HG03342 (cell line): ENCODE measurements around the gene LMCD1.

Experiments used
- ATAC-seq: cut with Tn5 transposase; IDR thresholded peaks from one replicate; pipeline ENCODE4 v1.9.1; 2021; ENCODE audit warnings: mild to moderate bottlenecking, moderate library complexity; ENCODE audit not compliant: unreplicated experiment

Gene LMCD1

DNA sequence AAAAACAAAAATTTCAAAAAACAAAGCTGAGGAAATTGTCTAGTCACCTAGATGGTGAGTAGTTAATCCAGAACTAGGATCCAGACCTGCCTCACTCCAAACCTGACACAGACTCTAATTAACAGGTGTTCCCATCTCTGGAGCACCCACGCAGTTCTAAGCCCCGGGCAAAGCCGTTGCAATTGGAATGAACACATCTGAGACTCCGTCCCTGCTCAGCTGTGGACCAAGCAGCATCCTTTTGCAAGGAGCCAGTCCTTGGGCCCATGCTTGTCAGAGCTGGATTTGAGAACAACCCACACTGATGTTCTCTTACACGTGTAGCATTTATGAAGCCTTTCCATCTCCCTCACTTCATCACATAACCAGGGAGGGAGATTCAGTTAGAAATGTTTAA, 54.8 kb downstream of the LMCD1 start:
- ATAC-seq, result no peak

DNA sequence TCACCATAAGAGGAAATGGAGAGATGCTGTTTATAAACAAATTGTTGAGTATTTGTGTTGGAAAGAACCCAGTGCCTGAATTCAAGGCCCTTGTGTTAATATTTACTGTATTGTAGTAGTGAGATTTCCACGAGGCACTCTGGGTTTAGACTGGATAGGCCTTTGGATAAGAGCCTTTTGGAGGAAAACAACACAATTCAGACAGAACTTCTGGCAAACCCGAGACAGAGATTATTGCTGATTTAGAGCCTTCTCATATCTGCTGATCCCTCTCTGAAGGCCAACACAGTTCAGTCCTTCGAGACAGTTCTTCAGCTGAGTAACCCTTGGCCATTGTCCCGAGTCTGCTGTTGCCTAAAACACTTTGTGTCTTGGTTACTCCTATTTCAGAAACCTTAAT, 55.7 kb downstream of the LMCD1 start:
- ATAC-seq, result no peak

DNA sequence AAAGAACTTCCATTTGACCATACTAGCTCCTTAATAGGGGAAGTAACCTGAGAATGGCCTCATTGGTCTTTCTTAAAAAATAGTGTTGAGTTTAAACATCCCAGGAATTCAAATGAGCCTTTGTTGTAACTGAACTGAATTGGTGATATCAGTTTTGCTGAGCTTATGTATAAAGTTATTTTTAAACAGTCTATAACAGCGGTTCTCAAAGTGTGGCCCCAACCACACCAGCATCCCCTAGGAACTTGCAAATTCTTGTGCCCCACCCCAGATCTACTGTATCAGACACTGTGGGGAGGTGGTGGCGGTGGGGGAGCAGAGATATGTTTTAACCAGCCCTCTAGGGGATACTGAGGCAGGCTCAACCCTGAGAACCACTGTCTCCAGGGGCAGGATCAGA, 57.0 kb downstream of the LMCD1 start:
- ATAC-seq, result no peak

DNA sequence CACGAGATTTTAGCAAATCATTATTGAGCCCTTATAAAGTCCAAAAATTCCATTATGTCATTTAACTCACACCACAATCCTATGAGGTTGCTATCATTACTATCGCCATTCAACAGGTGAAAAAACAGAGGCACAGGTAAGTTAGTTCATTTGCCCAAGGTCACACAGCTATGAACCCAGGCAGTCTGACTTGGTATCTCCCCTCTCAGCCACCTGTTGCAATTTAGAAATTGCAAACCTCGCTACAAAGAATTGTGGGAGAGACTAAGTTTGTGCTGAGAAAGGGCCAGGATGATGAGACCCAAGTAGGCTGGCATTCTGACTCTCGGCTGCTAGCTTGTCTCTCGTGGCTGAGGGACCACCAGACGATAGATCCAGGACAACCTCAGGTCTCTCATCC, 57.7 kb downstream of the LMCD1 start:
- ATAC-seq, result no peak

DNA sequence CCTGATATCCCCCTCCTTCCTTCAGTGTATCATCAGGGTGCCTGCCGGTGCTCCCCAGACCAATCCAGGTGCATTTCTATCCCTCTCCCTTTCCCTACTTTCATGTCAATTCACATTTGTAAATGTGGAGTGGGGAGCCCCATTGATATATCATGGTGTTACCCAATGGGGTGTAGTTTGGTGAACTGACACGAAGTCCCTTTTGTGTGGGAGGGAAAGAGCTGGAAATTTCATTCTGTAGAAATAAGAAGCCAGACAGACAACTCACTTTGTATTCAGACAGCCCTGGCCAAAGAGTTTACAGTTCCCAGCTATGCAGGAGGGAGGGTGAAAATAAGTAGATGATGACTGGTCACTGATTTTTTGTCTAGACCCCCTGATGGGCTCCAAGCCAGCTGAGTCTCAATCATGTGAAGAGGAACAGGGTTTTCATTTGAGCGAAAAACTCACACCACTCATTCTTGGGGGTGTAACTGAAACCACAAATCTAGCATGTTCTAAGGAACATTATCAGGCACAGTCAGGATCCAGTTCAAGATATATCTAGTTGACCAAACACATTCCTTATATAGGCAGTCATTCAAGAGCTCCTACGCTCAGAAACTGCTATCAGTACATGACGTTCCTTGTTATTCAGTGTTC, 58.9 kb downstream of the LMCD1 start:
- no peak for ATAC-seq

DNA sequence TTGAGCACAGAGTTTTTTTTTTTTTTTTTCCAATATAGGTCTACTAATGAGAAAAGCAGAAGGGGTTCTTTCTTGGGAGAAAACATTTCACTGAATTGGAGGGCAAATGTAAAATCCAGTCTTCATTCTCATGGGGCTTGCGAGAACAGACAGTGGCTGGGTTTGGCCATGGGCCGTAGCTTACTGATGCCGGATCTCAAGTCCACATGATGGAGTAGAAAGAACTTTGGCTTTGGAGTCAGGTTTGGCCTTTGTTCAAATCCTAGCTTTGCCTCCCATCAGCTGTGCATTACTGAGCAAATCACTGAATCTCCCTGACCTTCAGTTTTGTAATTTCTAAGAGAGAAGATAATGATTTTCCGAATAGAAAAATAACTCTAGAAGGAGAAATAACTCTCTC, 59.7 kb downstream of the LMCD1 start:
- ATAC-seq, result no peak

DNA sequence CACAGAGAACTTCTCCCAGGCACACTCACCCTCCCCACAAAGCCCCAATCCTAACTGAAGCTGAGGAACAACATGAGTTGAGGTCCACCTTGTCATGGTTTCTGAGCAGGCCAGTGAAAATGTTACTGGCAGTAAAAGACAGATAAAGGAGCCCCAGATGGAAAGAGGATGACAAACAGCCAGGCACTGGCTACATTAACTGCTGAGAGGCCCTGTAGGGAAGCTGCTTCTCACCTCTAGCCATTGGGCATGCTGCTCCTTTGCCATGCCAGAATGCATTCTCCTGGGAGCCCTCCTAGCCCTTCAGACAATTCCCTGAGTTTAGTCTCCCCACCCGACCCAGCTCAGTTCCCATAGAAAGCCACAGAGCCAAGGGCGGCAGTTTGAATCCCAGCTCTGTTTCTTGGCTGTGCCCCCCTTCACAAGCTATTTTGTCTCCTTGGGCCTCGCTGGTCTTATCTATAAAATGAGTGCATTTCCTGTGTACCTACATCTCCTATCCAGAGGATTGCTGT, 60.5 kb downstream of the LMCD1 start:
- ATAC-seq, result no peak

DNA sequence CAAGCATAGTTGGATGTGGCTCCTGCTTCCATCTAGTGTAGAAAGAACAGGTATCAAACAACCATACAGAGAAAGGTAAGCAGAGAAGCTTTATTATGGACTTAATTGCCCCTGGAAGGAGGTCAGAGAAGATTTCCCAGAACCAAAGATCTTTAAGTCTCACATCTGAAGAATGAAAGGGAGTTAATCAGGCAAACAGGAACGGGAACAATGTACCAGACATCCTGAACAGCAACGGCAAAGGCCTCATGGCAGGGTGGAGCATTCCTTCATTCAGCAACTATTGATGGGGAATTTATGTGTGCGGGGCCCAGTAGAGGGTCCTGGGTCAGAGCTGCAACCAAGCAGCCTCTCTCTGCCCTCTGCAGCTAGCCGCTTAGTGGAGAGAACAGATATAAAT, 61.5 kb downstream of the LMCD1 start:
- ATAC-seq, result no peak

DNA sequence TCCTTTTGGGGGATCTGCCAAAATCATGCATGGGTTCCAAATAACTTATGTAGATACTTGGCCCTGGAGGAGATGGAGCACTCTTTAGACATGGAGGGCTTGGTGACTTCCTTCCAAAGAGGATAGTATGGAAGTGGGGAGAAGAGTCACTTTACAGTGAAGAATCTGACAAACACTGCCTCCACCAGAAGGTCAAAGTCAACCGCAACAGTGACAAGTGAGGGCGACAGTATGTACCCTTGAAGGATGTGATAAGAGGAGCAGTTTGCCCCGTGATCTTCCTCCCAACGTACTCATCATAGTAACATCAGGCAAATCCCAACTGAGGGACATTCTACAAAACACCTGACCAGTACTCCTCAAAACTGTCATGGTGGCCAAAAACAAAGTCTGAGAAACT, 62.0 kb downstream of the LMCD1 start:
- ATAC-seq, result no peak

DNA sequence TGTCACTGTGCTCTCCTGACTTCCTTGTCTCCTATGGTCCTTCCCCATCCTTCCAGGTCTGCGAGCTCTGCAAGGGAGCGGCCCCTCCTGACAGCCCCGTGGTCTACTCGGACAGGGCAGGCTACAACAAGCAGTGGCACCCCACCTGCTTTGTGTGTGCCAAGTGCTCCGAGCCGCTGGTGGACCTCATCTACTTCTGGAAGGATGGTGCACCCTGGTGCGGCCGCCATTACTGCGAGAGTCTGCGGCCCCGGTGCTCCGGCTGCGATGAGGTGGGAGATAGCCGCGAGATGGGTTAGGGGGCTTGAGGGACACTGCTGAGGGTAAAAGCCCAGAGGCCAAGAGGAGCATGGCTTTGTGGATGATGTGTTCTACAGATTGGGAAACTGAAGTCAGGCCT, 63.8 kb downstream of the LMCD1 start:
- no peak for ATAC-seq

DNA sequence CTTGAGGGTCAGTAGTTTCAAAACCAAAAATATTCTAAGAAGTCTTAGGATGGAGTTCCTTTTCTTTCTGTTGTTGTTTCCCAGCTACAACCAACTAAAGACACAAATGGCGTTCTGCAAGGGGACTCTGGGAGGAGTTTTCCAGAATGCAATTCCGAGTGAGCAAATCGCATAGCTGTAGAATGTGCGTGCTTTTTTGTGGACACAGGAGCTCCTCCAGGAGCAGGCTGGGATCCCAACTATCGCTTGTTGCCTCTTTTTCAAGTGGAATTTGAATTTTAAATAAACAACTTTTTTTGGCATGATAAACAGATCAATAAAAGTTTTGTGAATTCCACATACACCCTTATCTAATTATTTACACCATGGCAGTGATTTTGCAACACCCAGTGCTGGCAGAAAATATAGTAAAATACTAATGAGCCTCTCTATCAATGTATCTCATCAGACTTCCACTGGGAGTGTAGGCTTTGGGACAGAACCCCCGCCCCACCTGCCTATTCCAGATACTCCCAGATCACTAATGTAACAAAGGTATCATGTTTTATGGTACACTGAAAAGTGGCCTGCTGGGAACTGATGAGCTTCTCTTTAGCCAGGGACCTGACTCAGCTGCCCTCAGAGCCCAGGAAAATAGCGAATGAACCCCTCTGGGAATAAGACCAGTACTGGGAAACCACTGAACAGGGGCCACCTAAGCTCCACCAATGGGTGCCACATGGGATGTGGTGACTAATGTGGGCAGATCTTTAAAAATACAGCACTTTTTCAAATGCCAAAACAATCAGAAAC, 66.4 kb downstream of the LMCD1 start:
- ATAC-seq, result no peak

DNA sequence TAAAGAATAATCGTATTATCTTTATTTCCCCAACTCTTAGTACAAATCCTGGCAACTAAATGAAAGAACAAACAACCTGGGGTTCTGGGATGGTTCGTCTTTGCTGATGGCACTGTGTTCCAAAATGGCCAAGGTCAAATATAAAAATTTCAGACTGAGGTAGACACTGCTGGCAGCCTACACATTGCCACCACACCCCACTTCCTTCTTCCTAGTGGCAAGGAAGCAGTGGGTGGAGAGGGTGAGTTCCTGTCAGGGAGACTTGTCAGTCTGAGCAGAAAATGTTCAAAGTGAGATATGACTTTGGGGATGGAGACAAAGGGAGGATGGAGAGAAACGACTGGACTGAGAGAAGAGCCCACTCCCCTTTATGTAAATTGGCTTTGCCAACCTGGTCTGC, 69.6 kb downstream of the LMCD1 start:
- ATAC-seq, result no peak

DNA sequence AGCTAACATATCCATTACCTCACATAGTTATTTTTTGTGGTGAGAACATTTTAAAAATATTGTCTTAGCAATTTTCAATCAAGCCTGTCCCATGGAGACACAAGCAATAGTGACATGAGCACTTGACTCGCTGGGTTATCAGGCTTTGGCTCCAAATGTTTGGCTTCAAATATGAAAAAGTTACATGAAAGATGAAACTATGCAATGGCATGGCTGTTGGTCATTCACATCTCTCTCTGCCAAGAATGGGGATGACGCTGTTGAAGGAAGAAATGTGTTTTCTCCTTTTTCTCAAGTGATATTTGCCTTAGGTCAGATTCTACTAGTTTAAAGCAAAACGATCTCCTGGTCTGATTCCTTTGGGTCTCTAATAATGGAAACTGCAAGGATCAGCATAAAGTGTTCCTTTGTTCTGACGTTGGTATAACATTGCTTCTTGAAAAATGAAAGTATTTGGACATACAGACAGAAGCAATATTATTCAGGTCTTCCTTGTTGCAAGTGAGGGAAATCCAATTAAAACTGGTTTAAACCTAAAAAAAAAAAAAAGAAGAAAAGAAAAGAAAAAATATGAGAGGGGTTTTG, 71.8 kb downstream of the LMCD1 start:
- ATAC-seq, result no peak

DNA sequence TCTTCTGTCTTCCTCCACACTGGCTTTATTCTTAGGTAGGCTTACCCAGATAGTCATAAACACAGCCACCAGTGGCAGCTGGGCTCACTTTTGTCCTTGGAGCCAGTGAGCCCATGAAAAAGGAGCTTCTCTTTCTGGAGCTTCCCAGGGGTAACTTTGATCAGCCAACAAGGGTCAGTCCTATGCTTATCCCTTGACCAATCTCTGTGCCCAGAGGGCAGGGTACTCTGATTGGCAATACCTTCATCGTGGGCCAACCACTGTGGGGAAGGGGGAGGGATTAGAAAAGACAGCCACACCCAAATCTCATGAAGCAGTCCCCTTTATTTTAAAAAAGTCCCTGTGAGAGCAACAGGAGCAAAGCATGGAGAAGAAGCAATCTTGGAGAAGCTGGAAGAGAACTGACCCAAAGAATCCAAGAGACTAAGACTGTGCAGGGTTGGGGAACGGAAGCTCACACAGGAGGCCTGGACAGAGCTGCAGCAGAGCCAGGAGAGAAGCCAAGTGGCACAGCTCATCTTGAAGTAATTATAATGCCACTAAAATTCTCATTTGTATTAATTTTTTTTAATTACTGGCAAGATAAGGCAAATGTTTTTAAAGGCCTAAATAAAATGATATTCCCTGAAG, 72.5 kb downstream of the LMCD1 start:
- no peak for ATAC-seq

DNA sequence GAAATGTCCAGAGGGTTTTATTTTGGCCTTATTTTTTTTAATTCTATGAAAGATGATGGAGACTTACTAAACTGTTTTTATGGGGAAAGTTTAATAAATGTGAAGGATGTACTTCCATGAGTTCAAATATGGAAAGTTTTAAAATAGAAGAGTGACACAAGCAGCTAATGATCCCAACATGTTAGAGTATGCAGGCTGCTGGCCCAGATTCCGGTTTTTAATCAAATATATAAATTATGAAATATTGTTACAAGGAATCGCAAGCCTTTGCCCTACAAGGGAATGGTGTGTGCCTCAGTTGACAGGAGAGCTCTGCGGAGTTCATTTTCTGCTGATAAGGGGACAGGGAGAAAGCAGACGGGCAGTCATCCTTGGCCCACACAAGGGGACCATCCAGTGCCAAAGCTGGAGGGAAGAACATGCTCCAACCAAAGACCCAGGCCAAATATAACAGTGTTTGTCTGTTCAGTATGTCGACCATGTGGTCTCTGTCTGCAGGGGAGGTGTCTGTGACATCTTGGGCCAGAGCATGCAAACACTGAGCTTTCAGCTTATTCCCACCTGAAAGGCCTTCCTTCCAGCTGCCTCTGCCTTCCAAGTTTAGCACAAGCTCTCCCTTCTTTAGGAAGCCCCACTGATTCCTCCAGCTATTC, 73.2 kb downstream of the LMCD1 start:
- ATAC-seq, result no peak

DNA sequence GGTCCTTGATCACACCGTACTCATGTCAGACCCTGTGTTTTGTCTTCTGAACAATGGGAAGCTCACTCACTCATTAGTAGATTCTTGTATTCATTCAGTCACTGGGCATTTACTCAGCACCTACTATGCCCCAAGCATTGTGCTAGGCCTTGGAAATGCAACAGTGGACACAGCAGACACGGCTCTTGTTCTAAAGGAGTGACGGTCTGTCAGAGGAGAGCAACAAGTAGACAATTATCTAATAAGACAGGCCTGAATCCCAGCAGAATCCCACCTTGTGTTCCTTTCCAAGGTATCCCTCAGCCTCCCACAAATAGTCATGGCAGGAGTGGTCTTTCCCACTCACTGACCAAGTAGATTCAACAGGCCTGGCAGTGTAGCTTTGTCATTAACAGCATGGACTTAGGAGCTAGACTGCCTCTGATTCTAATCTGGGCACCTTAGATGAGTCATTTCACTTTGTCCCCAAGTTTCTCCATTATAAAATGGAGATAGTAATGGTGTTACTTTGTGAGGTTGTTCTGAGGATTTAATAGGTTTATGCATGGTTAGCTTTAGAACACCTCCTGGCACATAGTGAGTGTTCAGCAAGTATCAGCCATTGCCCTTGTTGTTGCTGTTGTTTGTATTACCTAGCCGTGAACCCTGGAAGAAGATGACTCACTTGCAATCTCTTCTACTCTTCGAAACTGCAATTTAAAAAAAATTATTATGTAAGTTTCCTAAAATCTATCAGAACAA, 73.9 kb downstream of the LMCD1 start:
- no peak for ATAC-seq

DNA sequence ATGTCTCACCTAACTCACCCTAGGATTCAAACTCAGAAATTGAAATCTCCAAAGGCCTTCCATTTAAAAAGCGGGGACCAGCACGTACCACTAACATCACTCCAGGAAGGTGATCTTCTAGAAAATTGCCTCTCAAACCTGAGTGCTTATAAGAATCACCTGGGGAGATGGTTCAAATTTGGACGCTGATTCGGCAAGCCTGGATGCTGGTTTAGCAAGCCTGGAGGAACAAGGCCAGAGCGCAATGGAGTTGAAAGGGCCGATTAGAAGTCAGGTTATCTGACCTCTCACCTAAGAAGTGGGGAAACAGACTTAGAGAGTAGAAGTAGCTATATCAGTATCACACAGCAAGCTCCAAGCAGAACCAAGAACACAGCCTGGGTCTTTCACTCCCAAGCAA, 74.8 kb downstream of the LMCD1 start:
- no peak for ATAC-seq

DNA sequence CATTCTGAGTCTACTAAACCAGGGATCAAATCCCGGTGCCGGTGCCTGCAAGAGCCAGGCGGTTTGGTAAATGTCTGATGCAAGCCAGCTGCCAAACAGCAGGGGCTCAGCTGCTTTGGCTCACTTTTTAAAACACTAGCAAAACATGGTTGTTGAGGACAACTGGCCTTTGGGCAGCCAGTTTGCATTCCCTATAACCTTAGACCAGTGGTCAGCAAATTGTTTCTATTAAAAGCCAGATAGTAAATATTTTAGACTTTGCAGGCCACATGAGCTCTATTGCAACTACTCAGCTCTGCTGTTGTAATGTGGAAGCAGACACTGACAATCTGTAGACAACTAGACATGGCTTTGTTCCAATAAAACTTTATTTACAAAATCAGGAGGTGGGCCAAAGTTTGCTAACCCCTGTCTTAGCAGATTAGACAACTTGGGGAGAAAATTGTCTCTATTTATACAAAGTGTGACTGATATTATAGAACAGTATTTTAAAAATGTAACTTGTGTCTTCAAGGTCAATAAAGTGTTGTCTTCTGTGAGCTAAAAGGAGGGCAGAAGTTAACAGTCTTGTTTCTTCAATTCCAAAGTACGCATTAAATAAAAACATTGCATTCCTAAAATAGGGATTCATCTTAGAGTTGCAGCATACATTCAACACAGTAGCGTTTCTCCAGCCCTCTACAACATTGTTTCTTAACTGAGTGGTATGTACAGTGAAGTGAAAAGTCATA, 75.4 kb downstream of the LMCD1 start:
- no peak for ATAC-seq

DNA sequence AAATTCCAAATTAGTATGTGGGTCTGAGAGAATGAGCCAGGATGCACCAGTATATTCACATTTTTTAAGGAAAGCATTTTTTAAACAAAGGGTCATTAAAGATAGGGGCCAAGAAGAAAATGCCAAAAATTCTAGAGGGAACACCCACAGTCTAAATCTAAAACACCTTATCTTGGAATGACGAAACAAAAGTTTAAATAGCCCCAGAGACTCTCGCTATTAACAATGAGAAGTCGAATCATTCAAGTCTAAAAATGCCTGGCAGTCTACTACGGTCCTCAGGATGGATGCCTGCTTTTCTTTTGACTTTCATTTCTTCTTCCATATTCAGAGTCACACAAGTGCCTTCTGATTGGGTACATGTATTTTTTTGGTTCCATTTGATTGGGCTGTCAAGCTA, 76.7 kb downstream of the LMCD1 start:
- peak; percentile 21 for ATAC-seq

DNA sequence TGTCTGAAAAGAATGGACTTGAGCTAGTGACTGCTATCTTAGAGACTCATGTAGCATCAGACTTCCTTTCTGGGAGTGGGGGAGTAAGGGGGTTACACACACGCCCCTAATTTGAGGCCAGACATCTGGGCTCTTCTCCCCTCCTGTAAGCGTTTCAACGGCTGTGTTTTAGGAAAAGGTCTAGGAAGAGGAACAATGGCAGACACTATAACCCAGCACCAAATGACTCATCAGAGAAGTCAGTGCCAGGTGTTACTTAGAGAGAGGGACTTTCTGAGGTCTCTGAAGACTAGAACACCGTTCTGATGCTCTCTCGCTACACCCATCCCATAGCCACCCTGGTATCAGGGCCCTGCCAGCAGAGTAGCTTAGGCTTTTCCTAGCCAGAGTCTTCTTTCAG, 77.5 kb downstream of the LMCD1 start:
- peak; percentile 99 for ATAC-seq
